Measurements from ENCODE around the gene PLCG2.
"Not testable (repeated sequence)": the region's sequence is repeated elsewhere in the genome, so short reads cannot be mapped to it uniquely, and the experiment has no call there.

Gene PLCG2

DNA sequence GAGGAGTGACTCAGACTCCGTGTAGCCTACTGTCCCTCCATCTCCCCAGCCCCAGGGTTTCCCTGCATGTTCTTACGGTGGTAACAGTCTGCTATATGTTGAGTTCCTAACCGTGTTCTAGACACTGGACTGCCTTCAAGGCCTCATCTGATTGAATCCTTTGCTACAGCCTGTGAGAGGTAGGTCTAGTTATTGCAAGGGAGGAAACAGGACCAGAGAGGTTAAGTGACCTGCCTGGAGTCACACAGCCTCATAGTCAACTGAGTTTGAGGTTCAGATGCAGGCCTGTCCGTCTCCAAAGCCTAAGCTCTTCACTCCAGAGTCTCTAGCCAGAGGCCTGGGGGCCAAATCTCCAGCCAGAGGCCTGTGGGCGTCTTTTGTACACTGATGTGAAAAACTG, 134.1 kb downstream of the PLCG2 start:
- no peak for DNase-seq (ENCODE audit: low spot score)

DNA sequence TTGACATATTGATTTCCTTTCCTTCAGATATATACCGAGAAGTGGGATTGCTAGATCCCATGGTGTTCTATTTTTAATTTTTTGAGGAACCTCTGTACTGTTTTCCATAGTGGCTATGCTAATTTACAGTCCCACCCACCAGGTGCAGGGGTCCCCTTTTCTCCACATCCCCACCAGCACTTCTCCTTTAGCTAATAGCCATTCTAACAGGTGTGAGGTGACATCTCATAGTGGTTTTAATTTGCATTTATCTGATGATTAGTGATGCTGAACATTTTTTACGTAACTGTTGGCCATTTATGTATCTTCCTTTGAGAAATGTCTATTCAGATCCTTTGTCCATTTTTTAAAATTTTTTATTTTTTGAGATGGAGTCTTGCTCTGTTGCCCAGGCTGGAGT, 138.3 kb downstream of the PLCG2 start:
- no peak for DNase-seq (ENCODE audit: low spot score)

DNA sequence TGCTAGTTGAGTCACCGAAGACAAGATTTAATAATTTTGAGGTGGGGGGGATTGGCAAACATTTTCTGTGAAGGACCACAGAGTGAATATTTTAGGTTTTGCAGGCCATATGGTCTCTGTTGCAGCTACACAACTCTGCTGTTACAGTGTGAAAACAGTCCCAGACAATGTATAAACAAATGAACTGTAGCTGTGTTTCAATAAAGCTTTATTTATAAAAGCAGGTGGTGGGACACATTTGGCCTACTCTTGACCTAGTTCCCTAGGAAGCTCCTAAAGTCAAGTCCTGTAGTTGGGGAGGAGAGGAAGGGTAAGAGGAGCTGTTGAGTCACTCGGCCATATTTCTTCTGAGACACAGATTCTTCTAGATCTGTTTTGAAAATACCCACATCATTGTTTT, 139.8 kb downstream of the PLCG2 start:
- DNase-seq (ENCODE audit: low spot score) = no peak

DNA sequence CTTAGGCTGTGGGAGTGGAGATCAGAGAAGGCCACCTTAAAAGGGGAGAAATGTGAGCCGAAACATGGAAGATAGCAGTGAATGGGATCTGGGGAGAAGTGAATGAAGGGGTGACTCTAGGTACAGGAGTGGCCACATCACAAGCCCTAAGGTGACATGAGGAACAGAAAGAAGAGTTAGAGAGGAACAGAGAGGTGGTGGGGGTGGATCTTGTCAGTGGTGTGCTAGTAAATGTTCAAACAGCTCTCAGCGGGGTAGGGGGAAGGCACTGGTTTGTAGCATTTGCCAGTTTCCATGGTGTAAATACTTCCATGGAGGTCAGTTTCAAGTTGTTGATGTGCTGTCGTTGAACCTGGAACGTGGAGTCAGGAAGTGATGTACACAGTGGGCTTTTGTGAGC, 141.4 kb downstream of the PLCG2 start:
- no peak for DNase-seq (ENCODE audit: low spot score)

DNA sequence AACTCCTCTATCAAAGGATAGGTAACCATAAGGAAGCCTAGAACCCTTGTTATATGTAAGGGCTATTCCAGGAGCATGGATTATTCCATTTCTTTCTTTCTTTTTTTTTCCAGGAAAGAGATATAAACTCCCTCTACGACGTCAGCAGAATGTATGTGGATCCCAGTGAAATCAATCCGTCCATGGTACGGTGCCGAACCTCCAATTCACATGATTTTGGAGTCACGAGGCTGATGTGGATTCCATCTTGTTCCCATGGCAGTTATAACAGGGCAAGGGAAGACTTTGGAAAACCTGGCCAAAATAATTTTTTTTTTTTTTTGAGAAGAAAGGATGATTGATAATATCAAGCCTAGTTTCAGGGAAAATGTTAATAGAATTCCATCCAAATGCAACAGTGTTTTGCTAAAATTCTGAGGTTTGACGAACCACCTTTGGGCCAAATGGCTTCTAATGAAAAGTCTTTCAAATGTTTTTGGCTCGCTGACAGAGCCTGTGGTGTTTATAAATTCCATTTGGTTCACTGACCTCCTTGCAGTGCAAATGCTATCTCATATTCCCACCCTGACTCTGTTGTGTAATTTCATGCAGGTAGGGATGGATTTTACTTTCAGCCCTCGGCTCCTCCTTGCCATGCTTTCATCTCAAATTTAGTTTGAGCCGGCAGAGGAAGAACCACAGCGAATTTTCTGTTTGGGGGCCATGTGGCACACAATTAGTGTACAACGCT, 142.2 kb downstream of the PLCG2 start:
- no peak for DNase-seq (ENCODE audit: low spot score)

DNA sequence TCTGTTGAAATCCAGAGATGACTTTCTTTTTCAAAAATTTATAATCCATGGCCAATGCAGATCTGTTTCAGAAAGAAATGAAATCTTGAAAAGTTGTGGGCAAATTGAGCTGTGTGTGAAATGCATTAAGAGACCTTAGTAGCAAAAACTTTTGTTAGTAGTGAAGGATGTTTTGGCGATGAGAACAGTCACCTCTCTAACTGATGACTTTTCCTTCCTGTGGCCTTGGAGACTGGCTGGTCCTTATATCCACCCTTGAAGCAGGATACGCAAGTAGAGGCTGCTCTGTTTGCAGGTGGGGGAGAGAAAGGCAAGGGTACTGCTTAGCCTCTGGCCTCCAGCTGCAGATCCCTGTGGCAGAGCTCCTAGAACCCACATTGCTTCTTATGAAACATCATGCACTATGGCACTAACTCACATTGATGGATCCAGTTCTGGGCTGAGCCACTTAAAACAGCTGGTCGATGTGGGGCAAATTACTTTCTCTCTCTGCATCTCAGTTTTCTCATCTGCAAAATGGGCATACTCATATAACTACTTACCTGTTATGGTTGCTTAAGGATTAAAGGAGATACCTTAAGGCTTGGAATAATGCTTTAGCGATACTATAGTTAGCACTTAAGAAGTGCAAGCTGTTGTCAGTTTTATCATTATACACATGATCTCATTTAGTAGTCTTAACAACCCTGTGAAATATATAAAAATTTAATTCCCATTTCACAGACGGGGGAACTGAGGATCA, 142.9 kb downstream of the PLCG2 start:
- no peak for DNase-seq (ENCODE audit: low spot score)

DNA sequence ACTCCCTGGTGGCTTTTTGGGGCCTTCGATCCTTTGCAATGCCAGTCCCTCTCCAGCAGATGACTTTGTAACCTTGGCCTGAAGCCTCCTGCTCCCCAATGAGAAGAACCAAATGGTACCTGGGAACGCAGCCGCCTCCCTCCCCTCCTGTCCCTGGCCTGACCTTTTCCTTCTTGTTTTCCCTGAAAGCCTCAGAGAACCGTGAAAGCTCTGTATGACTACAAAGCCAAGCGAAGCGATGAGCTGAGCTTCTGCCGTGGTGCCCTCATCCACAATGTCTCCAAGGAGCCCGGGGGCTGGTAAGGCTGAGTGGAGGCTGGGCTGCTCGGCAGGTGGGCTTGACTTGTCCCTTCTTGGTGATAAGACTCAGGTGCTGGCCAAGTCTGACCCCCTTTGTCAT, 144.2 kb downstream of the PLCG2 start:
- DNase-seq (ENCODE audit: low spot score) = no peak

DNA sequence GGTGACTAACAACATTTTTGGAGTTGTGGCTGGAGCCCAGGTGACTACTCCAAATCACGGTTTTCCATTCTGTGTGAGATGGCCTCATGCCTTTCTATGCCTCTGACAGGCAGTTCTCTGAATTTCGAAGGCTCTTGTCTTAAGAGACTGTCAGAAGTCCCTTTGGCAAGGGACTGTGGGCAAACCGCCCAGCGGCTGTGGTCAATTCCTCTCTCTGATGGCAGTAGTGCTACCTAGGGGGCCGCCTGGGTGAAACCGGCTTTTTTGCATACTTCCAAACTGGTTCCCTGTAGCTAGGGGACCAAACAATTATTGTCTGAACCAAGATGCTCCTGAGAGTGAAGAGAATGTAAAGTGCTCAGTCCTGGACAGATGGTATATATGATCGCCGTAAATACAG, 145.9 kb downstream of the PLCG2 start:
- DNase-seq (ENCODE audit: low spot score) = no peak

DNA sequence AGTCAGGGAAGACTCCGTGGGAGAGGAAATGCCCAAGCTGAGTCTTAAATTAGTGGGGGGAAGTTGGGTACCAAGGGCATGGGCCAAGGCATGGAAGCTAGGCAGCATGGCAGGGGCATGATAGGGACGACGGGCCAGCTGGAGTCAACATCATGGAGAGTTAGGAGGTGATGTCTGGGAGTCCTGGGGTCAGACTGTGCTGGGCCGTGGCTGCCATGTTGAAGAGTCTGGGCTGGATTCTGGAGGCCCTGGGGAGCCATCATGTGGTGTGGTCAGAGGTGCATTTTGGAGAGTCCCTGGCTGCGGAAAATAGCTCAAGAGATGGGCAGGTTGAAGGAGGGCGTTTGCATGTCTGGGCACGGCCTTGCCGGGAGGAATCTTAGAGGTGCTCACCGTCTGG, 146.9 kb downstream of the PLCG2 start:
- no peak for DNase-seq (ENCODE audit: low spot score)

DNA sequence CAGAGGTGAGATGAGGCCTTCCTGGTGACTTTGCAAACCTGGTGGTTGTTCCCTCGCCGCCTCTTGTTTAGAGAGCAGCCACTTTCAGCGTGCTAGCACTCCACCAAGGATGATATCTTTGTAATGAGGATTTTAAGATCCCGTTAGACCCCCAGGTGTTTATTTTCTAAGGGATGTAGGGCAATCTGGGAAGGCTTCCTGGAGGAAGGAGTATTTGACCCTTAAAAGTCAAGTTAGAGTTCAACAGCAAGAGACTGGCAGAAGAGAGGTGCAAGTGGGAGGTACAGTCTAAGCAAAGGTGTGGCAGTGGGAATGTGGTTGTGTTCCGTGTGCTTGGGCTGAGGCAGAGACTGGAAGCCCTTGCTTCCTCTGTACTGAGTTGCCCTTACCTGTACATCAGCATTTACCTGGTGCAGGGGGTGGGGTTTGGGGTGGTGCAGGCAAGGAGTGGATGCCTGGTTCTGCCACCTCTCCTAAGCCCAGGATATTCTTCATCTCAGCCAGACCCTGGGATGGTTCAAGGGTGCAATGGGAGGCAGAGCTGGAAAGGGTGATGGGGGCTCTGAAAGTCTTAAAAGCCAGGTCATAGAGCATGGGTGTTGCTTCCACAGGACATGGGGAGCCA, 148.6 kb downstream of the PLCG2 start:
- DNase-seq (ENCODE audit: low spot score) = no peak

DNA sequence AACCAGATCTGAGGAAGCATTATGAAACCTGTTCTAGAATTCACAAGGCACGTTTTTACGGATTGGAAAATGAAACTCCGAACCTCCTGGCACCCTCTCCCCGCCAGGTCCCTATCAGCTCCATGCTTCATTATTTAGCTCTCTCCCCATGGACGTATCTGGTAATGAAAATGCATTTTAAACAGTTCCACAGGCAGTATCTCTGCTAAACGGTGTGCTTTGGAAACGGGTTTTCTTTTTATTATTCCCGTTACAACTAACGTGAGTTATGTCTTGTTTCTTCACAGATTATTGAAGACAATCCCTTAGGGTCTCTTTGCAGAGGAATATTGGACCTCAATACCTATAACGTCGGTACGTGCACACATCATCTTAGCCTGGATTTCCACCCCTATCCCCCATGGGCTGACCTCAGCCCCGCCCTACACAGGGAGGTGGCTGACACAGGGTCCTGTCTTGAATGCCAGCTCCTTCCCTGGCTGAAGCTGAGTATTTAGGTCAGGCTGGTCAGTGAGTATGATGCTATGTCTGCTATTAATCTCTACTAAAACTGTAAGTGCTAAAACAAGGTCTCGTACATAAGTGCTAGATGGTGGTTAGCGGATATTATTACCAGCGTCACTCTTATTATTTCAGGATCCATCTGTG, 149.3 kb downstream of the PLCG2 start:
- no peak for DNase-seq (ENCODE audit: low spot score)

DNA sequence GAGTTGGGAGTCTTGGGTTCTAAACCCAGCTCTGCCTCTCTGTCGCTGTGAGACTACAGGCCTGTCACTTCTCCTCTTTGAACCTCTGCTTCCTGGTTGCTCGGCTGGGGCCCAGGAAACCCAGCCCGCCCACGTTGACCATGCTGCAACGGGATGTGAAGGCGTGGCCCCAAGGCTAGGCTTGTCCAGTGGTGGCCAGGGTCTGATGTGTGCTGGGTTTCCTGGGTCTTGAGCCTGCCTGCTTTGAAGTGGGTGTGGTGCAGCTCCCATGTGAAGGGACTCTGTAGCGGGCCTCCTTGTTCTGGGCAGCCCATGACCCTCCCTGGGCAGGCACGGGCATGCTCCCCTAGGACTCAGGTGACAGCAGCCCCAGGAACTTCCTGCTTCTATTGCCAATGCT, 149.9 kb downstream of the PLCG2 start:
- no peak for DNase-seq (ENCODE audit: low spot score)

DNA sequence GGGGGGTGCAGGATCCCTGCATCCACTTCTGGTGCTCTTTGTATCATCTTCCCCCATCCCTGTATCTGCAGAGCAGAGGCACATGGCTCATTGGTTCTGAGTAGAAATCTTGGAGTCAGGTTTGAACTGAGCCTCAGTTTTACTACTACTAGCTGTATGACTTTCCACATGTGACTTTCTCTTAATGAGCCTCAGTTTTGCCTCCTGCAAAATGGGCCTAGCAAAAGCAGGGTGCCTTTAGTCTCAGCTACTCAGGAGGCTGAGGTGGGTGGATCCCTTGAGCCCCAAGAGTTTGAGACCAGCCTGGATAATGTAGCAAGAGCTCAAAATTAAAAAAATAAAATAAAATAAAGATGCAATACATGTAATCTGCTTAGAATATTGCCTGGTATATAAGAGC, 150.8 kb downstream of the PLCG2 start:
- no peak for DNase-seq (ENCODE audit: low spot score)

DNA sequence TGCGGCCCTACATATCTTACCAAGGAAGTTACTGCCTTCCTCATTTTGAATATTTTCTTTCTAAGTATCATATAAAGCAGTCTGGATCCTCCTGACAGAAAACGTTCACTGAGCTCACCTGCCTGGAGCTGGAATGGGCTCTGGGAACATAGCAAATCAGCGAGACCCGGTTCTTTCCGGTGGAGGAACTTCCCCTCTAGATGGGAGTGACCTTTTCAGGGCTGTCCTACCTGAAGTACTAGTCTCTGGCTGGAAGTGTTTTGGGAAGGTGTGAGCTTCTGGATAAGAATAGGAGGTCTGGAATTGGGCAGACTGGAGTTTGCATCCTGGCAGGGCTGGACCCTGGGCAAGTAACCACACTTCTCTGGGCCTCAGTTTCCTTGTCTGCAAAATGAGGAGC, 152.8 kb downstream of the PLCG2 start:
- no peak for DNase-seq (ENCODE audit: low spot score)

DNA sequence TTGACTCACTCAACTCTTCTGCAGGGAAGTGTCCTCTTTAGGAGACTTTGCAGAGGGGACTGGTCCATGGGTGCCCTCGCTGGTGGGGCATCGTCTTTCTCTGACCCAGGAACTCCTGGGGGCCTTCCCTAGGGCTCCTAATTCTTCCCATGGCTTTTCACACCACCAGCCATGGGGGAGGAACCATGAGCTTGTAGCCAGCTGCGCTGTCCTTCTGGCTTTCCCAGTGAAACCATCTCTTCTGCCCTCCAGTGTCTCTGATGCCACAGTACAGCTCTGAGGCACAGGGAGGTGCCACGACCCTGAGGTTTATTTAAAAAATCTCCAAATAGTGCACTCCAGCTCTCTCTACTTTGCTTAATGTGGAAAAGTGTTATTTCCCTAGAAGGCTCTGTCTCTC, 153.6 kb downstream of the PLCG2 start:
- no peak for DNase-seq (ENCODE audit: low spot score)

DNA sequence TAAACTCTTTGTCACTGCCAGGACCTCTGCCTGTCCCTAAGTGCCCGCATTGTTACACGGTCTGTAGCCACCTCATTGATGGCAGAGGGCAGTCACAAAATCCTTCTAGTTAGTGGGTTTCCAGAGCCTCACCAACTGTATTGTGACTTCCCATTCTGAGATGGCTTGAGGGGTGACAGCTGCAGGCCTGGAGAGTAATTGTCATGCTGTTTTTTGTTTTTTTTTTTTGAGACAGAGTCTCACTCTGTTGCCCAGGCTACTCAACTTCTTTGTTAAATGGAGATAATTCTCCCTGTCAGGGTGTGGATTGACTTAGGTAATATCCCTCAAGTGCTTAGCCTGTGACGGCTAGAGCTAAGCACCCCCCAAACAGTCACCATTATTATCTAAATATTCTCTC, 154.3 kb downstream of the PLCG2 start:
- no peak for DNase-seq (ENCODE audit: low spot score)

DNA sequence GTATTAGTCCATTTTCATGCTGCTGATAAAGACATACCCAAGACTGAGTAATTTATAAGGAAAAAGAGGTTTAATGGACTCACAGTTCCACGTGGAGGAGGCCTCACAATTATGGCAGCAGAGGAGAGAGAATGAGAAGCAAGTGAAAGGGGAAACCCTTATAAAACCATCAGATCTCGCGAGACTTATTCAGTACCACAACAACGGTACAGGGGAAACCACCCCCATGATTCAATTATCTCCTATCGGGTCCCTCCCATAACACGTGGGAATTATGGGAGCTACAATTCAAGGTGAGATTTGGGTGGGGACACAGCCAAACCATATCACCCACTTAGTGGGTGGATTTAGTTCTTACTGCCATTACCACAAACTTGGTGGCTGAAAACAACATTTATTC, 155.6 kb downstream of the PLCG2 start:
- not testable (repeated sequence) for DNase-seq (ENCODE audit: low spot score)

DNA sequence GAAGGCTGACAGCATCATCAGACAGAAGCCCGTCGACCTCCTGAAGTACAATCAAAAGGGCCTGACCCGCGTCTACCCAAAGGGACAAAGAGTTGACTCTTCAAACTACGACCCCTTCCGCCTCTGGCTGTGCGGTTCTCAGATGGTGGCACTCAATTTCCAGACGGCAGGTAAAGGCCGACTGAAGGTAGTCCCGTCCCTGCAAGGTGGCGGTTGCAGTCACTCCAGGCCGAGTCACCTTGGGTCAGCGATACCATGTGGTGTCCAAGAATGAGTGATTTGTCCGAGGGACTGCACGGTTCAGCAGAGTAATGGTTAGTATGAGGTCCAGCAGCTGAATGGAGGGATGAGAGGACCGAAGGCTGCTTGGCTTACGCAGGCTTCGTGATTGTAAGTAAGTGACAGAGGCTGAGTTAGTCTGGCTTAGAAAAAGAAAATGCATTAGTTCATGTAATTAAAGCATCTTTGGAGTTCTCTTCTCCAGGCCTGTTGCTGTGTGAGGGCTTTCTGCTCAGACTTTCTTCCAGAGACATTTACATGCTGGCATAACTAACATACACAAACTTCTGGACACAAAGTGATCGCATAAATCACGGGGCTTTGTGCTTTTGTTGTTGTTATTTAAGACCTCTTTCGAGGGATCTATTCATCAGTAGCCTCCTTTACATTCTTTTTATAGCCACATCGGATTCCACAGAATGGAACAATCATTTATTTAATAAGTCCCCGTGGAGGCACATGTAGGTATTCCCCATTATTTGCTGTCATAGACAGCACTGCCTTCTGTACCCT, 157.3 kb downstream of the PLCG2 start:
- no peak for DNase-seq (ENCODE audit: low spot score)

DNA sequence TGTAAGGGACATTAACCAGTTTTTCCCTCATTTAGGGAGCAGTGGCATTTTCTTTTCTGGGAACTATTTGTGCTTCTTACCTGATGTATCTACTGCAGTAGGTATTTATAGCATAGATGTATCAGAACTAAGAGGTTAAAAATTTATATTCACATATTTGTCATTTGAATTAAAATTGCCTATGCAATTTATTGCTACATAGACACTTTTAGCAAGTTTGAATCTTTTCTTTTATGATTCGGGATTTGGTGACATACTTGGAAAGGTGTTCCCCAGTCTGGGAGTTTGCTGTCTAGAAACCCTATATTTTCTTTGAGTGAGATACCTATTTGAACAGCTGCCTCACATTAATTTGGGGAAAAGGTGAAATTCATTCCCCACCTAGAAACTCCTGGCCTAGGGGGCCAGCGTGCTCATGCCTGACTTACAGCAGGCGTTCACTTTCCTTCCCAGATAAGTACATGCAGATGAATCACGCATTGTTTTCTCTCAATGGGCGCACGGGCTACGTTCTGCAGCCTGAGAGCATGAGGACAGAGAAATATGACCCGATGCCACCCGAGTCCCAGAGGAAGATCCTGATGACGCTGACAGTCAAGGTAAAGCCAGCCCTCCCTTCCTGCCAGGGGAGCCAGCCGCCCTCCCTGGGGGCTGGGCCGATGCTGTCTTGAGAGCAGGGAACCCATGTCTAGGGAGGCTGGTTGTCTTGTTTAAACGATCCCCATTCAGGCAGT, 158.4 kb downstream of the PLCG2 start:
- no peak for DNase-seq (ENCODE audit: low spot score)

DNA sequence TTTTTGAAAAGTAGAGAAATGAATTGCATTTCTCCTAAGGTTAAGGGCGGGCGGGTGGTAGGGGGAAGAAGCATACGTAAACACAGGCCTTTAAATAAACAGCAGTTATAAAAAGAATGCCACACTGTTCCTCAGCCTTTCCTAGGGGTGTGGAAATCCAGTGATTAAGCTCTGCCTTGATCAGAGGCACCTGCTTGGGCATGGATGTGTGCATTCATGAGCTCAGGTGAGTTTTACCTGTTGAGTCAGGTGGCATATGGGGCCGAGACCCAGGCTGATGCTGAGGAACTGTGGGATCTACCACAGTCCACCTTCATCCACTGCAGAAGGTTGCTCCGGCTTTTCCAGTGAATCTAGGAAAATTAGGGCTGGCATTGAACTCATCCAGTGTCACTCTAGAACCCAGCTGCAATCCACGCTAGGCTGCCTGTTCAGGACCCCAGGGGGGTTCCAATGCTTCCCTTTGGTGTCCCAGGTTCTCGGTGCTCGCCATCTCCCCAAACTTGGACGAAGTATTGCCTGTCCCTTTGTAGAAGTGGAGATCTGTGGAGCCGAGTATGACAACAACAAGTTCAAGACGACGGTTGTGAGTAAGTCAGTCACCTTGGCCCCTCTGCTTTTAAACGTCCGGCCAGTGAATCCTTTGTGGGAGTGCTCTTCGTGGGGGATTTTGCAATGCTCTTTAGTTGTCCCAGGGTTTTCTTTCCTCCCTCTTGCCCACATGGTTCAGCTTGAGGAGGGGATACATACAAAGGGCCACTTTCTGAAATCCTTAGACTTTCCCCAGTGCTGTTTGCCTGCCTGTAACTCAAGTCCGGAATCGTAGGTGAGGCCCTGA, 159.5 kb downstream of the PLCG2 start:
- DNase-seq (ENCODE audit: low spot score) = no peak

Measured in AG08395 (cell line).